Mesendoderm (in vitro differentiated cells): ENCODE measurements around the gene PAN3.

ENCODE experiments used
- DNase-seq: peaks from one replicate; pipeline ENCODE4 v3.0.0; 2013
- H2AK5ac ChIP-seq: 2 replicates; pipeline ENCODE4 v1.6.1; 2013; ENCODE audit warnings: low read length, inconsistent platforms
- H2BK120ac ChIP-seq: 2 replicates; pipeline ENCODE4 v1.6.1; 2013; ENCODE audit warnings: low read depth, mild to moderate bottlenecking, low read length, moderate library complexity, mixed read lengths
- H2BK15ac ChIP-seq: replicated peaks from 2 replicates; pipeline ENCODE4 v1.6.1; 2013; ENCODE audit warnings: low read depth, mild to moderate bottlenecking, moderate library complexity
- H2BK5ac ChIP-seq: 2 replicates; pipeline ENCODE4 v1.6.1; 2013; ENCODE audit warnings: low read length, inconsistent platforms
- H3K18ac ChIP-seq: 2 replicates; pipeline ENCODE4 v1.6.1; 2013; ENCODE audit warnings: mild to moderate bottlenecking, low read length, mixed read lengths
- H3K23ac ChIP-seq: one replicate; pipeline ENCODE4 v1.6.1; 2013; ENCODE audit warnings: low read length
- H3K27ac ChIP-seq: 2 replicates; pipeline ENCODE4 v1.5.1; 2013; ENCODE audit warnings: low read depth, mild to moderate bottlenecking, inconsistent platforms, low read length, moderate library complexity
- H3K27me3 ChIP-seq: 2 replicates; pipeline ENCODE4 v1.6.1; 2013; ENCODE audit warnings: low read length, control low read depth, mild to moderate bottlenecking, inconsistent platforms; ENCODE audit not compliant: insufficient read depth, poor library complexity
- H3K36me3 ChIP-seq: 2 replicates; pipeline ENCODE4 v1.6.1; 2013; ENCODE audit warnings: low read length, inconsistent platforms; ENCODE audit not compliant: control insufficient read depth, insufficient read depth
- H3K4ac ChIP-seq: one replicate; pipeline ENCODE4 v1.6.1; 2013; ENCODE audit warnings: low read depth, mild to moderate bottlenecking, low read length, moderate library complexity
- H3K4me1 ChIP-seq: 2 replicates; pipeline ENCODE4 v1.6.1; 2013; ENCODE audit warnings: low read depth, low read length, inconsistent platforms; ENCODE audit not compliant: control insufficient read depth
- H3K4me2 ChIP-seq: 2 replicates; pipeline ENCODE4 v1.6.1; 2013; ENCODE audit warnings: low read length
- H3K4me3 ChIP-seq: 2 replicates; pipeline ENCODE4 v1.5.1; 2013; ENCODE audit warnings: mild to moderate bottlenecking, low read length
- H3K56ac ChIP-seq: one replicate; pipeline ENCODE4 v1.6.1; 2013; ENCODE audit warnings: low read length
- H3K79me1 ChIP-seq: 2 replicates; pipeline ENCODE4 v1.6.1; 2013; ENCODE audit warnings: low read length, inconsistent platforms
- H3K79me2 ChIP-seq: 2 replicates; pipeline ENCODE4 v1.6.1; 2013; ENCODE audit warnings: mild to moderate bottlenecking, low read length; ENCODE audit not compliant: control insufficient read depth, insufficient read depth
- H3K9ac ChIP-seq: 2 replicates; pipeline ENCODE4 v1.6.1; 2013; ENCODE audit warnings: low read length, inconsistent platforms
- H4K5ac ChIP-seq: one replicate; pipeline ENCODE4 v1.6.1; 2013; ENCODE audit warnings: low read length
- H4K8ac ChIP-seq: one replicate; pipeline ENCODE4 v1.6.1; 2013; ENCODE audit warnings: low read depth, mild to moderate bottlenecking, control low read depth, low read length, moderate library complexity
- WGBS: extraction: QIAGEN DNeasy Blood & Tissue Kit; methylation state at CpG from one replicate; pipeline ENCODE4 v1.1.7; 2013; ENCODE audit warnings: low lambda C conversion rate, missing lambda C conversion rate; ENCODE audit not compliant: insufficient coverage; ENCODE audit errors: extremely low coverage; 5-methylcytosine and 5-hydroxymethylcytosine counted together

PAN3 gene

GRCh38 chr13:28116736-28117135 lies 21.6 kb upstream of the PAN3 start:
- Histone ChIP-seq H2BK5ac (no peak overlapping the region), H3K9ac (no peak overlapping the region), H3K23ac (no peak overlapping the region), H3K4me1 (peaks cover 2% of the 10 kb centered on the region), H4K5ac (no peak overlapping the region), H2BK15ac (no peak overlapping the region), H4K8ac (no peak overlapping the region), H3K27me3 (no peaks in the 10 kb centered on the region), H3K4ac (no peak overlapping the region), H3K27ac (no peak overlapping the region), H3K18ac (no peak overlapping the region), H3K79me1 (no peaks in the 10 kb centered on the region), H2BK120ac (no peak overlapping the region), H3K36me3 (no peaks in the 10 kb centered on the region), H2AK5ac (no peak overlapping the region), H3K56ac (no peak overlapping the region), H3K4me2 (no peak overlapping the region), H3K4me3 (no peak overlapping the region), H3K79me2 (no peaks in the 10 kb centered on the region)
- DNase-seq: no peak
- no CpG with 5 or more reads among the region's 1 CpG for WGBS

GRCh38 chr13:28117689-28118377 lies 20.5 kb upstream of the PAN3 start:
- Histone ChIP-seq H3K27ac (no peak overlapping the region), H3K27me3 (no peaks in the 10 kb centered on the region), H2BK15ac (no peak overlapping the region), H2BK5ac (no peak overlapping the region), H3K18ac (no peak overlapping the region), H3K9ac (no peak overlapping the region), H3K56ac (peak overlapping the region; percentile 58), H3K4me3 (no peak overlapping the region), H3K36me3 (no peaks in the 10 kb centered on the region), H3K4ac (no peak overlapping the region), H4K5ac (no peak overlapping the region), H2AK5ac (no peak overlapping the region), H4K8ac (no peak overlapping the region), H2BK120ac (no peak overlapping the region), H3K4me2 (no peak overlapping the region), H3K79me1 (no peaks in the 10 kb centered on the region), H3K23ac (no peak overlapping the region), H3K79me2 (no peaks in the 10 kb centered on the region), H3K4me1 (peaks cover 2% of the 10 kb centered on the region)
- peak; percentile 43 for DNase-seq
- 100% methylated on average over 1 of the region's 9 CpGs for WGBS

- H4K5ac ChIP-seq: no peak overlapping the region
- no peak overlapping the region for H2BK5ac ChIP-seq
- H3K9ac ChIP-seq: no peak overlapping the region
- no peak overlapping the region for H3K4me2 ChIP-seq
- no peaks in the 10 kb centered on the region for H3K27me3 ChIP-seq
- H4K8ac ChIP-seq: no peak overlapping the region
- no peak overlapping the region for H3K27ac ChIP-seq
- no peak overlapping the region for H3K4ac ChIP-seq
- H2AK5ac ChIP-seq: no peak overlapping the region
- no peak overlapping the region for H2BK15ac ChIP-seq
- no peak overlapping the region for H2BK120ac ChIP-seq
- H3K4me1 ChIP-seq: peaks cover 2% of the 10 kb centered on the region
- H3K56ac ChIP-seq: no peak overlapping the region
- no peaks in the 10 kb centered on the region for H3K79me1 ChIP-seq
- H3K36me3 ChIP-seq: no peaks in the 10 kb centered on the region
- no peaks in the 10 kb centered on the region for H3K79me2 ChIP-seq
- no peak overlapping the region for H3K23ac ChIP-seq
- H3K18ac ChIP-seq: no peak overlapping the region
- no peak overlapping the region for H3K4me3 ChIP-seq
- peak; percentile 32 for DNase-seq
These were observed 18.0 kb upstream of the PAN3 start for GRCh38 chr13:28120317-28120716.

GRCh38 chr13:28121224-28121623 lies 17.1 kb upstream of the PAN3 start:
- H3K4ac ChIP-seq: no peak overlapping the region
- no peak overlapping the region for H3K18ac ChIP-seq
- H3K4me1 ChIP-seq: peaks cover 2% of the 10 kb centered on the region
- H4K5ac ChIP-seq: no peak overlapping the region
- H2BK5ac ChIP-seq: no peak overlapping the region
- H3K36me3 ChIP-seq: no peaks in the 10 kb centered on the region
- H2BK15ac ChIP-seq: no peak overlapping the region
- no peaks in the 10 kb centered on the region for H3K79me1 ChIP-seq
- H4K8ac ChIP-seq: no peak overlapping the region
- no peak overlapping the region for H3K4me2 ChIP-seq
- H3K9ac ChIP-seq: no peak overlapping the region
- H3K56ac ChIP-seq: no peak overlapping the region
- no peak overlapping the region for H3K23ac ChIP-seq
- DNase-seq: no peak
- no peak overlapping the region for H2BK120ac ChIP-seq
- H3K27ac ChIP-seq: no peak overlapping the region
- no peak overlapping the region for H3K4me3 ChIP-seq
- no peaks in the 10 kb centered on the region for H3K79me2 ChIP-seq
- WGBS: no CpG with 5 or more reads among the region's 8 CpGs
- no peaks in the 10 kb centered on the region for H3K27me3 ChIP-seq
- no peak overlapping the region for H2AK5ac ChIP-seq

GRCh38 chr13:28128030-28128429 lies 10.3 kb upstream of the PAN3 start:
- H3K18ac ChIP-seq: no peak overlapping the region
- no peak overlapping the region for H4K5ac ChIP-seq
- H2BK15ac ChIP-seq: no peak overlapping the region
- H3K56ac ChIP-seq: no peak overlapping the region
- no peak overlapping the region for H3K4ac ChIP-seq
- no peaks in the 10 kb centered on the region for H3K27me3 ChIP-seq
- no peak overlapping the region for H3K4me3 ChIP-seq
- H2BK120ac ChIP-seq: no peak overlapping the region
- no peak for DNase-seq
- no peak overlapping the region for H3K27ac ChIP-seq
- no peaks in the 10 kb centered on the region for H3K79me1 ChIP-seq
- no peak overlapping the region for H3K4me2 ChIP-seq
- no peak overlapping the region for H3K9ac ChIP-seq
- H2AK5ac ChIP-seq: no peak overlapping the region
- no peak overlapping the region for H3K23ac ChIP-seq
- H2BK5ac ChIP-seq: no peak overlapping the region
- no peaks in the 10 kb centered on the region for H3K79me2 ChIP-seq
- no peak overlapping the region for H4K8ac ChIP-seq
- H3K4me1 ChIP-seq: no peaks in the 10 kb centered on the region
- H3K36me3 ChIP-seq: no peaks in the 10 kb centered on the region

GRCh38 chr13:28128926-28129325 lies 9.4 kb upstream of the PAN3 start:
- Histone ChIP-seq H3K27me3 (no peaks in the 10 kb centered on the region), H3K79me1 (no peaks in the 10 kb centered on the region), H3K4me2 (no peak overlapping the region), H4K5ac (no peak overlapping the region), H3K36me3 (no peaks in the 10 kb centered on the region), H3K23ac (no peak overlapping the region), H3K27ac (no peak overlapping the region), H3K9ac (no peak overlapping the region), H2BK120ac (no peak overlapping the region), H3K4me1 (no peaks in the 10 kb centered on the region), H3K4ac (no peak overlapping the region), H3K18ac (no peak overlapping the region), H3K79me2 (no peaks in the 10 kb centered on the region), H4K8ac (no peak overlapping the region), H2AK5ac (no peak overlapping the region), H2BK15ac (no peak overlapping the region), H3K4me3 (no peak overlapping the region), H3K56ac (no peak overlapping the region), H2BK5ac (no peak overlapping the region)
- DNase-seq: peak; percentile 52
